Endothelial cell of umbilical vein (primary cell): ENCODE results near the gene BRF1. TPM values are rescaled to one million over a fixed set of nuclear protein-coding genes. Genes with fewer than 3 reads are reported as not detected.
A peak's percentile ranks its signal among the peaks of the same experiment; 100 is the strongest.

ENCODE experiments used
- BruUV-seq: library from RNA; stranded (reverse); fragments of 400-500 nt; replicated peaks from 2 replicates; lab custom pipeline; 2021; lab: Mats Ljungman, UMichigan
- CTCF ChIA-PET: fragments of 300-600, 350-600 bp; sonication (Branson Sonifier 250); formaldehyde crosslinking; loops from one replicate; lab custom pipeline; 2021; ENCODE audit warnings: antibody characterized with exemption, inconsistent platforms; lab: Charles Lee
- POLR2A ChIA-PET: fragments of 300-600, 350-600 bp; sonication (Branson Sonifier 250); formaldehyde crosslinking; loops from one replicate; lab custom pipeline; 2021; ENCODE audit warnings: antibody characterized with exemption, inconsistent platforms; lab: Charles Lee
- DNase-seq: peaks from one replicate; pipeline ENCODE4 v3.0.0-alpha.2; 2011; ENCODE audit warnings: low read depth, low spot score
- FAIRE-seq: peaks from 2 replicates; lab custom pipeline; 2011; peaks lifted over from hg19 to GRCh38; lab: Jason Lieb, UNC
- H2AFZ ChIP-seq: 2 replicates; pipeline ENCODE4 v1.6.0; 2012; ENCODE audit warnings: low read depth, low read length, control low read depth, inconsistent platforms
- H3K27ac ChIP-seq: 2 replicates; pipeline ENCODE4 v1.5.1; 2011; ENCODE audit warnings: low read depth, mild to moderate bottlenecking, control low read depth, low read length, moderate library complexity; ENCODE audit not compliant: insufficient read depth
- H3K27me3 ChIP-seq, 2 experiments: 2 replicates each; pipeline versions ENCODE4 v1.6.0 to v1.6.1; 2011; ENCODE audit warnings: low read length in 2 of 2, mixed read lengths in 1 of 2; ENCODE audit not compliant: control insufficient read depth in 2 of 2, insufficient read depth in 2 of 2
- H3K36me3 ChIP-seq, 2 experiments: 2 replicates in 1 of 2; 3 replicates in 1 of 2; pipeline ENCODE4 v1.5.1; 2011; ENCODE audit warnings: low read length in 2 of 2, mild to moderate bottlenecking in 1 of 2, moderate library complexity in 1 of 2; ENCODE audit not compliant: control insufficient read depth in 2 of 2, insufficient read depth in 2 of 2; ENCODE audit errors: extremely low read depth in 1 of 2
- H3K4me1 ChIP-seq: 3 replicates; pipeline ENCODE4 v1.5.1; 2011; ENCODE audit warnings: mild to moderate bottlenecking, low read length; ENCODE audit not compliant: control insufficient read depth, insufficient read depth; ENCODE audit errors: extremely low read depth
- H3K4me2 ChIP-seq: 2 replicates; pipeline ENCODE4 v1.6.1; 2011; ENCODE audit warnings: low read length, control low read depth, mixed read lengths; ENCODE audit not compliant: insufficient read depth
- H3K4me3 ChIP-seq, 3 experiments: fragments of 200-600 bp in 1 of 3; sonication (generic), shearing (Covaris generic) in 1 of 3; replicated peaks in 1 of 3; 2 replicates each; pipeline ENCODE4 v1.5.1; 2011 to 2016; ENCODE audit warnings: control low read depth in 3 of 3, low read length in 3 of 3, mild to moderate bottlenecking in 2 of 3, inconsistent platforms in 1 of 3, low read depth in 1 of 3, moderate library complexity in 1 of 3; ENCODE audit not compliant: insufficient read depth in 1 of 3
- H3K79me2 ChIP-seq: 2 replicates; pipeline ENCODE4 v1.6.0; 2012; ENCODE audit warnings: low read length, inconsistent platforms; ENCODE audit not compliant: control insufficient read depth, insufficient read depth
- H3K9ac ChIP-seq: replicated peaks from 2 replicates; pipeline ENCODE3; 2011; ENCODE audit warnings: low read length, control low read depth; ENCODE audit not compliant: insufficient read depth; ENCODE audit errors: extremely low read depth
- H3K9me1 ChIP-seq: replicated peaks from 3 replicates; pipeline ENCODE4 v1.6.0; 2011; ENCODE audit warnings: mild to moderate bottlenecking, low read length; ENCODE audit not compliant: control insufficient read depth, insufficient read depth; ENCODE audit errors: extremely low read depth
- H3K9me3 ChIP-seq: replicated peaks from 2 replicates; pipeline ENCODE4 v1.5.1; 2012; ENCODE audit warnings: low read length, inconsistent platforms; ENCODE audit not compliant: control insufficient read depth, insufficient read depth
- H4K20me1 ChIP-seq: replicated peaks from 2 replicates; pipeline ENCODE3; 2011; ENCODE audit warnings: mild to moderate bottlenecking, low read length; ENCODE audit not compliant: control insufficient read depth, insufficient read depth; ENCODE audit errors: extremely low read depth
- EZH2 ChIP-seq: IDR thresholded peaks from 2 replicates; pipeline ENCODE4 v1.6.1; 2012; ENCODE audit warnings: borderline replicate concordance, low read depth, mild to moderate bottlenecking, moderate library complexity, low read length, inconsistent platforms; ENCODE audit not compliant: severe bottlenecking
- FOS ChIP-seq: IDR thresholded peaks from 2 replicates; pipeline ENCODE4 v1.6.1; 2011; ENCODE audit warnings: mild to moderate bottlenecking, low read length, moderate library complexity, borderline replicate concordance; ENCODE audit not compliant: insufficient read depth
- GATA2 ChIP-seq: IDR thresholded peaks from 2 replicates; pipeline ENCODE4 v1.7.0; 2011; ENCODE audit warnings: low read depth, mild to moderate bottlenecking, moderate library complexity, mixed read lengths, low read length; ENCODE audit not compliant: insufficient read length, insufficient read depth
- JUN ChIP-seq: IDR thresholded peaks from 2 replicates; pipeline ENCODE4 v1.6.1; 2011; ENCODE audit warnings: borderline replicate concordance, low read depth; ENCODE audit not compliant: insufficient read length, insufficient read depth
- MYC ChIP-seq: IDR thresholded peaks from one replicate; pipeline ENCODE4 v1.6.1; 2011; ENCODE audit warnings: mild to moderate bottlenecking, low read depth, low read length
- POLR2A ChIP-seq: IDR thresholded peaks from 2 replicates; pipeline ENCODE4 v1.6.1; 2012; ENCODE audit warnings: low read depth, mild to moderate bottlenecking, control low read depth, low read length
- POLR2AphosphoS5 ChIP-seq: IDR thresholded peaks from 2 replicates; pipeline ENCODE4 v1.6.1; 2012; ENCODE audit warnings: low read depth, mild to moderate bottlenecking, control low read depth, low read length, moderate library complexity; ENCODE audit not compliant: insufficient read depth
- dilution Hi-C: fragments of 300-500 bp; cut with MboI; formaldehyde crosslinking; loops from one replicate; pipeline ENCODE4 v1.15.0; 2019; ENCODE audit warnings: low sequenced_read_pairs; ENCODE audit not compliant: extremely low pct_ligation_motif_present
- intact Hi-C: fragments of 100-400 bp; cut with micrococcal nuclease; formaldehyde crosslinking; loops from one replicate; pipeline ENCODE4 v1.10.0; 2022
- polyA plus RNA-seq, 4 experiments: library from polyadenylated mRNA; depleted of rRNA in 3 of 4; stranded (reverse) in 3 of 4; unstranded in 1 of 4; fragments of >200 nt; gene quantifications; 2 replicates each; pipeline versions ENCODE4 v1.2.1 to v1.2.3, GENCODE V29; 2011 to 2012; ENCODE audit warnings: missing spikeins in 1 of 4
- total RNA-seq: library from RNA; stranded (reverse); gene quantifications from 2 replicates; pipeline ENCODE4 v1.2.3, GENCODE V29; 2021
- TF ChIP-seq, protein P1 (sequence below), 2 donors: IDR thresholded peaks; 1 replicate in 1 of 2; 2 replicates in 1 of 2; pipeline ENCODE4 v1.5.1; 2011; ENCODE audit warnings: low read length in 2 of 2, mild to moderate bottlenecking in 2 of 2, moderate library complexity in 2 of 2, control low read depth in 1 of 2, inconsistent platforms in 1 of 2, low read depth in 1 of 2; ENCODE audit not compliant: insufficient read depth in 1 of 2; ENCODE audit errors: extremely low read depth in 1 of 2
- TF ChIP-seq, protein P2 (sequence below): IDR thresholded peaks from 2 replicates; pipeline ENCODE4 v1.6.1; 2011; ENCODE audit not compliant: insufficient read depth, insufficient read length

Gene BRF1
- total and polyA plus RNA-seq, 2 donors (not counting 3 experiments of a cell fraction or from before 2014, with no cell fraction given) = 19.0 to 47.2 TPM

DNA sequence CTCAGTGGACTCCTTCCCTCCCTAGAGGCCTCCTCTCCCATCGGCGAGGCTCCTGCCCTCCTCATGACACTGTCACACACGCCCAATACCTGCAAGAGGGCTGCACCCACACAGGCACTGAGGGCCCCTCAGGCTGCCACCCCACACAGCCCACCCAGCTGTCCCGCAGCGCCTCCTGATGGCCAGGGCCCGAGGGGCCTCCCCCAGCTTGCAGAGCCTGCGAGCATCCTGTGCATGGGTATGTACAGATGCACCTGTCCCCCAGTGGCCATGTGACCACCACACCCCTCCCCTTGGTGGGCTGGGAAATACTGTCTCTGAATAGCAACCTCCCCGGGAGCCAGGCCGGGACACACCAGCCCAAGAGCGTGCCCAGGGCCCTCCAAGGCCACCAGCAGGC lies 100.7 kb downstream of the BRF1 start:
- ChIA-PET POLR2A (no interaction called here), CTCF (interaction anchor here (0.8 to 9.7 kb wide), 7 partner anchors 12 to 152 kb away, joined by 3 to 94 read pairs (median 4); partner anchors contain the start of genes BTBD6, JAG2 and NUDT14)
- dilution Hi-C loops = no loop called here
- Histone ChIP-seq H2AFZ (no peak overlapping the region), H3K27me3 (no peaks in the 10 kb centered on the region), H4K20me1 (no peaks in the 10 kb centered on the region), H3K36me3 (no peaks in the 10 kb centered on the region), H3K9ac (no peak overlapping the region), H3K4me3 (no peak overlapping the region), H3K4me1 (peaks cover 48% of the 10 kb centered on the region), H3K9me1 (no peaks in the 10 kb centered on the region), H3K27ac (peak overlapping the region; percentile 72), H3K79me2 (no peaks in the 10 kb centered on the region), H3K9me3 (no peaks in the 10 kb centered on the region), H3K4me2 (no peak overlapping the region)
- intact Hi-C loops = loop anchor here (10.0 kb wide), 1 partner anchor 55 kb away; no protein-coding TSS in a partner anchor
- TF ChIP-seq, protein P1, sequence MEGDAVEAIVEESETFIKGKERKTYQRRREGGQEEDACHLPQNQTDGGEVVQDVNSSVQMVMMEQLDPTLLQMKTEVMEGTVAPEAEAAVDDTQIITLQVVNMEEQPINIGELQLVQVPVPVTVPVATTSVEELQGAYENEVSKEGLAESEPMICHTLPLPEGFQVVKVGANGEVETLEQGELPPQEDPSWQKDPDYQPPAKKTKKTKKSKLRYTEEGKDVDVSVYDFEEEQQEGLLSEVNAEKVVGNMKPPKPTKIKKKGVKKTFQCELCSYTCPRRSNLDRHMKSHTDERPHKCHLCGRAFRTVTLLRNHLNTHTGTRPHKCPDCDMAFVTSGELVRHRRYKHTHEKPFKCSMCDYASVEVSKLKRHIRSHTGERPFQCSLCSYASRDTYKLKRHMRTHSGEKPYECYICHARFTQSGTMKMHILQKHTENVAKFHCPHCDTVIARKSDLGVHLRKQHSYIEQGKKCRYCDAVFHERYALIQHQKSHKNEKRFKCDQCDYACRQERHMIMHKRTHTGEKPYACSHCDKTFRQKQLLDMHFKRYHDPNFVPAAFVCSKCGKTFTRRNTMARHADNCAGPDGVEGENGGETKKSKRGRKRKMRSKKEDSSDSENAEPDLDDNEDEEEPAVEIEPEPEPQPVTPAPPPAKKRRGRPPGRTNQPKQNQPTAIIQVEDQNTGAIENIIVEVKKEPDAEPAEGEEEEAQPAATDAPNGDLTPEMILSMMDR (IDR thresholded peaks at IDR 0.05; ENCODE audit: extremely low read depth in 1 of 2, insufficient read depth in 1 of 2, low read depth in 1 of 2, low read length in 2 of 2) = peak in 1 of 2 donors; percentile 35
- TF ChIP-seq POLR2AphosphoS5 = no peak
- TF ChIP-seq, protein P2, sequence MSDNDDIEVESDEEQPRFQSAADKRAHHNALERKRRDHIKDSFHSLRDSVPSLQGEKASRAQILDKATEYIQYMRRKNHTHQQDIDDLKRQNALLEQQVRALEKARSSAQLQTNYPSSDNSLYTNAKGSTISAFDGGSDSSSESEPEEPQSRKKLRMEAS = no peak
- no peak for DNase-seq
- no peak for FAIRE-seq
- no TSS peak for BruUV-seq

DNA sequence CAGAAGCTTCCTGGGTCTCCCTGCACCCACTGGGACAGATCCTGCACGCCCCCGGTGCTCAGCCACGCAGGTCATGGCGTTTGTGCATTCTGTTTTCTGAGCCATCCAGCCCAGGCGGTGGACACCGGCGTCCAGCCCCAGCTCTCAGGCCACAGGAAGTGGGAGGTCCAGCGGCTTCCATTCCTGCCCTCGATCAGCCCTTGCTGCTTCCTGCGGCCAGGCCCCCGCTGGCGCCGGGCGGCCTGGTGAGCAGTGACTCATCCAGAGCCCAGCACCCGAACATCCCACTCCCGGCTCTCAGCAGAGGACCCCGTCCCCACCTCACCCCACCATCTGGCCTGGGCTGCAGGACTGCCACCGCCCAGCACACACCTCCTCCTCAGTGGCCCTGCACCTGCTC lies 101.7 kb downstream of the BRF1 start:
- H3K27me3 ChIP-seq = no peaks in the 10 kb centered on the region
- H3K4me2 ChIP-seq = peak overlapping the region; percentile 51
- H4K20me1 ChIP-seq = no peaks in the 10 kb centered on the region
- H3K9me3 ChIP-seq = no peaks in the 10 kb centered on the region
- no peak for TF ChIP-seq EZH2
- peak; percentile 90 for TF ChIP-seq FOS
- TF ChIP-seq MYC = no peak
- TF ChIP-seq GATA2 = no peak
- TF ChIP-seq, protein P2 = no peak
- TF ChIP-seq, protein P1 (IDR thresholded peaks at IDR 0.05; ENCODE audit: extremely low read depth in 1 of 2, insufficient read depth in 1 of 2, low read depth in 1 of 2, low read length in 2 of 2) = no peak
- peak; percentile 59 for TF ChIP-seq JUN
- peak; percentile 27 for TF ChIP-seq POLR2A
- TF ChIP-seq POLR2AphosphoS5 = peak; percentile 82
- FAIRE-seq = peak; percentile 97
- peak; percentile 81 for DNase-seq
- dilution Hi-C loops (no loop called here), intact Hi-C loops (loop anchor here (1.0 to 5.0 kb wide), 2 partner anchors 106 to 293 kb away; partner anchors contain the start of gene TEDC1)
- no TSS peak for BruUV-seq
- CTCF ChIA-PET = interaction anchor here (0.8 to 9.7 kb wide), 7 partner anchors 10 to 153 kb away, joined by 3 to 94 read pairs (median 4); partner anchors contain the start of genes JAG2 and NUDT14
- no peaks in the 10 kb centered on the region for H3K9me1 ChIP-seq
- H3K36me3 ChIP-seq = no peaks in the 10 kb centered on the region
- POLR2A ChIA-PET = interaction anchor here (1.0 kb wide), 1 partner anchor 31 kb away, joined by 3 read pairs; the partner anchor contains the start of gene JAG2
- no peaks in the 10 kb centered on the region for H3K79me2 ChIP-seq
- peaks cover 58% of the 10 kb centered on the region for H3K4me1 ChIP-seq
- no peak overlapping the region for H2AFZ ChIP-seq
- no peak overlapping the region for H3K4me3 ChIP-seq
- peak overlapping the region; percentile 14 for H3K9ac ChIP-seq
- peak overlapping the region; percentile 72 for H3K27ac ChIP-seq
